K562 (cell line): ENCODE results near the gene PPM1H. TPM values are rescaled to one million over a fixed set of nuclear protein-coding genes. Genes with fewer than 3 reads are reported as not detected.
A peak's percentile ranks its signal among the peaks of the same experiment; 100 is the strongest.

Source experiments
- ARNT ChIP-seq, 2 experiments: fragments of 450-650 bp; IDR thresholded peaks; 2 replicates each; pipeline ENCODE4 v1.6.1; 2016; ENCODE audit warnings: mild to moderate bottlenecking in 1 of 2
- ATF1 ChIP-seq, 2 experiments: fragments of 450-650 bp in 1 of 2; IDR thresholded peaks; 2 replicates each; pipeline ENCODE4 v1.6.1; 2016; ENCODE audit warnings: missing compliant biosample characterization in 1 of 2, missing genetic modification characterization in 1 of 2
- CTBP1 ChIP-seq: fragments of 450-650 bp; IDR thresholded peaks from 2 replicates; pipeline ENCODE4 v1.6.1; 2016; ENCODE audit warnings: borderline replicate concordance
- E2F4 ChIP-seq: sonication (generic); formaldehyde crosslinking; IDR thresholded peaks from 2 replicates; pipeline ENCODE4 v1.8.0; 2022; ENCODE audit warnings: mild to moderate bottlenecking, low read depth, missing genetic modification reagents
- ESRRB ChIP-seq: fragments of 250-450 bp; sonication (Bioruptor Pico); IDR thresholded peaks from 2 replicates; pipeline ENCODE4 v1.5.0; 2020; ENCODE audit warnings: mild to moderate bottlenecking, moderate library complexity, borderline replicate concordance
- HMBOX1 ChIP-seq: sonication (generic); IDR thresholded peaks from 2 replicates; pipeline ENCODE4 v1.6.1; 2016
- JUND ChIP-seq, 2 experiments: IDR thresholded peaks; 2 replicates in 1 of 2; 3 replicates in 1 of 2; pipeline ENCODE4 v1.6.1; 2011; ENCODE audit warnings: borderline replicate concordance in 2 of 2, low read depth in 2 of 2, low read length in 2 of 2, improper control_type of control experiment in 1 of 2, missing biosample characterization in 1 of 2, missing genetic modification characterization in 1 of 2, missing genetic modification reagents in 1 of 2
- MED1 ChIP-seq: sonication (generic); formaldehyde crosslinking; IDR thresholded peaks from 2 replicates; pipeline ENCODE4 v1.8.1; 2023; ENCODE audit warnings: missing genetic modification reagents, borderline replicate concordance
- NCOA1 ChIP-seq: fragments of 450-650 bp; IDR thresholded peaks from 2 replicates; pipeline ENCODE4 v1.6.1; 2016; ENCODE audit warnings: low read depth
- PYGO2 ChIP-seq: fragments of 450-650 bp; IDR thresholded peaks from 2 replicates; pipeline ENCODE4 v1.6.1; 2016; ENCODE audit warnings: mild to moderate bottlenecking, missing genetic modification characterization, moderate library complexity, missing compliant biosample characterization
- SMAD3 ChIP-seq: fragments of 450-650 bp; formaldehyde crosslinking; conservative IDR thresholded peaks from 2 replicates; pipeline ENCODE4 v1.4.0; 2020; ENCODE audit warnings: mild to moderate bottlenecking
- TAF9B ChIP-seq: fragments of 450-650 bp; IDR thresholded peaks from 2 replicates; pipeline ENCODE4 v1.6.1; 2018; ENCODE audit warnings: mild to moderate bottlenecking; ENCODE audit not compliant: partially characterized antibody
- TEAD4 ChIP-seq, 2 experiments: sonication (generic) in 1 of 2; formaldehyde crosslinking in 1 of 2; IDR thresholded peaks; 2 replicates each; pipeline versions ENCODE4 v1.6.1 to v1.8.0; 2012 to 2022; ENCODE audit warnings: borderline replicate concordance in 1 of 2, inconsistent platforms in 1 of 2, low read length in 1 of 2, mild to moderate bottlenecking in 1 of 2, missing genetic modification reagents in 1 of 2
- THAP12 ChIP-seq: fragments of 250-450 bp; sonication (Bioruptor Pico); IDR thresholded peaks from 2 replicates; pipeline ENCODE4 v1.9.0; 2021; ENCODE audit warnings: mild to moderate bottlenecking, inconsistent platforms
- XRCC3 ChIP-seq: fragments of 450-650 bp; IDR thresholded peaks from 2 replicates; pipeline ENCODE4 v1.6.1; 2017; ENCODE audit warnings: mild to moderate bottlenecking, moderate library complexity
- ZHX1 ChIP-seq: fragments of 150-350 bp; conservative IDR thresholded peaks from 2 replicates; pipeline ENCODE4 v1.6.1; 2014; ENCODE audit warnings: low read length
- ZNF280B ChIP-seq: fragments of 250-450 bp; sonication (Bioruptor Pico); IDR thresholded peaks from 2 replicates; pipeline ENCODE4 v1.5.1; 2021; ENCODE audit warnings: mild to moderate bottlenecking
- polyA plus RNA-seq, 8 experiments: library from polyadenylated mRNA; depleted of rRNA in 4 of 8; stranded (reverse) in 5 of 8; unstranded in 3 of 8; fragments of >200 nt; fragmentation: Nextera tagmentation in 2 of 8; fragmentation: Illumina TruSeq in 1 of 8; extraction: Ambion mirVana in 2 of 8; extraction: Trizol in 1 of 8; gene quantifications; 2 replicates each; pipeline versions ENCODE4 v1.2.1 to v1.2.3, GENCODE V29; 2011 to 2014; ENCODE audit warnings: inconsistent platforms in 1 of 8, missing spikeins in 1 of 8
- total RNA-seq, 7 experiments: library from RNA; depleted of rRNA in 6 of 7; stranded (reverse); fragments of >200 nt in 6 of 7; fragmentation: Illumina TruSeq in 2 of 7; extraction: Trizol in 2 of 7; gene quantifications; 2 replicates each; pipeline versions ENCODE4 v1.2.1 to v1.2.3, GENCODE V29; 2011 to 2021; ENCODE audit warnings: low replicate concordance in 1 of 7

Gene PPM1H
- total and polyA plus RNA-seq, 9 of the 15 experiments (the other 6 are each of a cell fraction or from before 2014, with no cell fraction given) = 5.3 to 29.3 (median 11.3) TPM

GRCh38 chr12:62910549-62911169, 24.3 kb downstream of the PPM1H start (continued):
- TF ChIP-seq ZHX1 (no peak), THAP12 (CRISPR knock-in tag) (no peak), E2F4 (CRISPR knock-in tag) (no peak), MED1 (CRISPR knock-in tag) (no peak), CTBP1 (peak; percentile 89), ATF1 (CRISPR knock-in tag; IDR thresholded peaks at IDR 0.05) (no peak), ATF1 (tag; IDR thresholded peaks at IDR 0.05) (peak; percentile 59), SMAD3 (CRISPR knock-in tag) (0 out of 2 replicates have a peak, but pooled peaks have one; percentile 58), NCOA1 (peak; percentile 95), ESRRB (CRISPR knock-in tag) (no peak), XRCC3 (no peak), TAF9B (peak; percentile 42), HMBOX1 (peak; percentile 79; the same call in 1 of the 2 replicates), JUND (IDR thresholded peaks at IDR 0.05; ENCODE audit: borderline replicate concordance, low read depth, low read length) (peak; percentile 75; the same call in 1 of the 2 replicates), JUND (tag; IDR thresholded peaks at IDR 0.05; ENCODE audit: borderline replicate concordance, low read depth, low read length) (no peak; the same call in 2 of the 3 replicates), TEAD4 (IDR thresholded peaks at IDR 0.05; ENCODE audit: low read length) (peak; percentile 99), TEAD4 (CRISPR knock-in tag; IDR thresholded peaks at IDR 0.05; ENCODE audit: borderline replicate concordance) (no peak), PYGO2 (tag) (peak; percentile 71), ZNF280B (no peak), ARNT (IDR thresholded peaks at IDR 0.05) (peak; percentile 71 to 90; a peak in 3 of 4 replicates)
